ENCODE results near the gene STARD13. TPM values are rescaled to one million over a fixed set of nuclear protein-coding genes. Genes with fewer than 3 reads are reported as not detected.

STARD13 gene
- total RNA-seq, 6 experiments from 2014 or later: 7.0 to 16.1 (median 9.8) TPM

GRCh38 chr13:33312861-33313212 lies 27.3 kb upstream of the STARD13 start:
- WGBS (ENCODE audit: insufficient coverage, low coverage, low lambda C conversion rate, missing lambda C conversion rate): 66% methylated on average over 2 of the region's 2 CpGs
- no peak for TF ChIP-seq POLR2A (IDR thresholded peaks at IDR 0.05)
- TF ChIP-seq, protein P1, sequence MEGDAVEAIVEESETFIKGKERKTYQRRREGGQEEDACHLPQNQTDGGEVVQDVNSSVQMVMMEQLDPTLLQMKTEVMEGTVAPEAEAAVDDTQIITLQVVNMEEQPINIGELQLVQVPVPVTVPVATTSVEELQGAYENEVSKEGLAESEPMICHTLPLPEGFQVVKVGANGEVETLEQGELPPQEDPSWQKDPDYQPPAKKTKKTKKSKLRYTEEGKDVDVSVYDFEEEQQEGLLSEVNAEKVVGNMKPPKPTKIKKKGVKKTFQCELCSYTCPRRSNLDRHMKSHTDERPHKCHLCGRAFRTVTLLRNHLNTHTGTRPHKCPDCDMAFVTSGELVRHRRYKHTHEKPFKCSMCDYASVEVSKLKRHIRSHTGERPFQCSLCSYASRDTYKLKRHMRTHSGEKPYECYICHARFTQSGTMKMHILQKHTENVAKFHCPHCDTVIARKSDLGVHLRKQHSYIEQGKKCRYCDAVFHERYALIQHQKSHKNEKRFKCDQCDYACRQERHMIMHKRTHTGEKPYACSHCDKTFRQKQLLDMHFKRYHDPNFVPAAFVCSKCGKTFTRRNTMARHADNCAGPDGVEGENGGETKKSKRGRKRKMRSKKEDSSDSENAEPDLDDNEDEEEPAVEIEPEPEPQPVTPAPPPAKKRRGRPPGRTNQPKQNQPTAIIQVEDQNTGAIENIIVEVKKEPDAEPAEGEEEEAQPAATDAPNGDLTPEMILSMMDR (IDR thresholded peaks at IDR 0.05): no peak
- H3K4me1 ChIP-seq: no peaks in the 10 kb centered on the region
- no peaks in the 10 kb centered on the region for H3K36me3 ChIP-seq
- H3K9me3 ChIP-seq: no peaks in the 10 kb centered on the region
- DNase-seq (no peak), ATAC-seq (no peak)
- no peak overlapping the region for H3K4me3 ChIP-seq
- intact Hi-C loops (cut with DNase I): no loop called here
- H3K27ac ChIP-seq: no peak overlapping the region
- H3K27me3 ChIP-seq: no peaks in the 10 kb centered on the region

DNA sequence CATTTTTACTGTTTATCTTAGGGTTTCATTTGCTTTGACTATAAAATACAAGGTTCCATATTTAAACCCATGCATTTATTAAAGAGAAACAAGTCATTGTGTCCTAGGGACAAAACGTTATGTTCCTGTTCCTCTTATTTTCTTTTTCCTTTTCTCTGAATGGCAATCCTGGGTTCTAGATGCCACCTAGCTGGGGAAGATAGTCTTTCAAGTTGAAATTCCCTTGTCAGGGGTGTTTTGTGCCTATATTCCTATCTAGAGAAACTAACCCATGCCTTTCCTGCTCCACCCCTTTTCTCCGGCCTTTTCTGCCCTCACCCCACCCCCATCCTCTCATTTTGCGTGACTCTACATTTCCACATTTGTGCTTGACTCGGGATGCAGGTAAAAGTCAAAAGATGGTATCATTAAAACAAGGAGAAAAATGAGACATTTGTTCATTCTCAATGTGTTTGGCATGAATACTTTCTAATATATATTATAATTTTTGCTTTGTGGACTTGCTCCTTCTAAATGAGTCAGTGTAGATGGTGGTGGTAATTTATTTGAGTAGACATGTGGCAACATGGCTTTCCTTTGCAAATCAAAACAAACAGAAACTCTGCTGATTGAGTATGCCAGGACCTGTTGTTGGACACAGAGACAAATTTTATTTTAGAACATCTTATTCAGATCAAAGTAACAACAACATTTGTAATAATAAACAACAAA lies 26.8 kb upstream of the STARD13 start:
- TF ChIP-seq, protein P1 (IDR thresholded peaks at IDR 0.05): peak; percentile 28 to 48 (median 44)
- no peak for TF ChIP-seq POLR2A (IDR thresholded peaks at IDR 0.05)
- no peaks in the 10 kb centered on the region for H3K9me3 ChIP-seq
- H3K4me1 ChIP-seq: no peaks in the 10 kb centered on the region
- H3K27ac ChIP-seq: no peak overlapping the region
- intact Hi-C loops (cut with DNase I): no loop called here
- ATAC-seq (peak; percentile 65 to 82 (median 70)), DNase-seq (no peak)
- WGBS (ENCODE audit: insufficient coverage, low coverage, low lambda C conversion rate, missing lambda C conversion rate): 42% methylated on average over 4 of the region's 4 CpGs
- H3K27me3 ChIP-seq: no peaks in the 10 kb centered on the region
- no peaks in the 10 kb centered on the region for H3K36me3 ChIP-seq
- no peak overlapping the region for H3K4me3 ChIP-seq

GRCh38 chr13:33311040-33311439 lies 25.5 kb upstream of the STARD13 start:
- no peak overlapping the region for H3K27ac ChIP-seq
- TF ChIP-seq POLR2A (IDR thresholded peaks at IDR 0.05): no peak
- TF ChIP-seq, protein P1 (IDR thresholded peaks at IDR 0.05): no peak
- H3K4me1 ChIP-seq: no peaks in the 10 kb centered on the region
- intact Hi-C loops (cut with DNase I): no loop called here
- ATAC-seq (no peak), DNase-seq (no peak)
- H3K27me3 ChIP-seq: no peaks in the 10 kb centered on the region
- no peaks in the 10 kb centered on the region for H3K36me3 ChIP-seq
- no peaks in the 10 kb centered on the region for H3K9me3 ChIP-seq
- no peak overlapping the region for H3K4me3 ChIP-seq
- 78% methylated on average over 2 of the region's 2 CpGs for WGBS (ENCODE audit: insufficient coverage, low coverage, low lambda C conversion rate, missing lambda C conversion rate)

DNA sequence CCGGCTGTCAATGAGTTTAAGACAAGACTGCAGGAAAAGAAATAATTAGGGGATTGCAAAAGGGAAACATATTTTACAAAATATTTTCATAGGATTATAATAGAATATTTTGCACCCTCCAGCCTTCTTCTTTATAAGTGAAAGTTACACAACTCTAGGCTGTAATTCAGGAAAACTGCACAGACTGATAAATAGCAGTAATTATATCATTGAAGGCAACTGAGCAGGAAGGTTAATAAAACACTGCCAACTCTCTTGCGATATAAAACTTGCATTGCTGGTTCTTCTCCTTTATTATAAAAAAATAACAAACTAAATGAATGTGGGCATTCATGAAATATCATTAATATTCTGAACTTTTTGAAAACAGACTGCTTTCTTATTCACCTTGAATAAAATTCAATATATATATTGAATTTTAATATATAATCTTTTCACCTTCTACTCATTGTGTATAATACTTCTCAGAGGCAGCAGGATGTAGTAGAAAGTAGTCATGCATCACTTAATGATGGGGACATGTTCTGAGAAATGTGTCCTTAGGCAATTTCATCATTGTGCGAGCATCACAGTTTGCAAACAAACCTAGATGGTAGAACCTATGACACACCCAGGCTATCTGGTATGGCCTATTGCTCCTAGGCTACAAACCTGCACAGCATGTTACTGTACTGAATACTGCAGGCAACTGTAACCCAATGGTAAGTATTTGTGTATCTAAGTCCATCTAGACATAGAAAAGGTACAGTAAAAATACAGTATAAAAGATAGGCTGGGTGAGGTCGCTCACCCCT lies 24.9 kb upstream of the STARD13 start:
- intact Hi-C loops (cut with DNase I): no loop called here
- 78% methylated on average over 4 of the region's 4 CpGs for WGBS (ENCODE audit: insufficient coverage, low coverage, low lambda C conversion rate, missing lambda C conversion rate)
- no peak for ATAC-seq

GRCh38 chr13:33308863-33309262 lies 23.3 kb upstream of the STARD13 start:
- ATAC-seq: no peak
- 89% methylated on average over 1 of the region's 1 CpG for WGBS (ENCODE audit: insufficient coverage, low coverage, low lambda C conversion rate, missing lambda C conversion rate)

More for the DNA sequence above, 24.9 kb upstream of the STARD13 start:
- Histone ChIP-seq H3K36me3 (no peaks in the 10 kb centered on the region), H3K27ac (no peak overlapping the region), H3K27me3 (no peaks in the 10 kb centered on the region), H3K9me3 (no peaks in the 10 kb centered on the region), H3K4me3 (no peak overlapping the region), H3K4me1 (no peaks in the 10 kb centered on the region)
- DNase-seq: no peak
- TF ChIP-seq POLR2A (IDR thresholded peaks at IDR 0.05): no peak

More at GRCh38 chr13:33308863-33309262, 23.3 kb upstream of the STARD13 start:
- Histone ChIP-seq H3K27ac (no peak overlapping the region), H3K9me3 (no peaks in the 10 kb centered on the region), H3K36me3 (no peaks in the 10 kb centered on the region), H3K4me1 (no peaks in the 10 kb centered on the region), H3K4me3 (no peak overlapping the region), H3K27me3 (no peaks in the 10 kb centered on the region)
- no peak for TF ChIP-seq POLR2A (IDR thresholded peaks at IDR 0.05)
- TF ChIP-seq, protein P1 (IDR thresholded peaks at IDR 0.05): no peak
- intact Hi-C loops (cut with DNase I): no loop called here
- DNase-seq: no peak

Measured in right lobe of liver (tissue), 6 donors.